Right lobe of liver (tissue), 6 donors: ENCODE data around the gene RHBG. TPM values are rescaled to one million over a fixed set of nuclear protein-coding genes. Genes with fewer than 3 reads are reported as not detected.

Experiments used
- ATAC-seq, 4 donors: fragments of 200-7000 bp; cut with Tn5 transposase; one replicate each; pipeline ENCODE4 v1.9.1; 2020; ENCODE audit warnings: mild to moderate bottlenecking in 4 of 4, moderate library complexity in 4 of 4
- DNase-seq, 3 donors: peaks; one replicate each; pipeline ENCODE4 v3.0.0-alpha.2; 2020
- H3K27ac ChIP-seq, 3 donors: fragments of 200-600 bp; one replicate each; pipeline ENCODE4 v1.8.0; 2022
- H3K27me3 ChIP-seq, 2 donors: fragments of 200-600 bp; one replicate each; pipeline ENCODE4 v1.8.0; 2022
- H3K36me3 ChIP-seq, 4 donors: fragments of 200-600 bp; sonication (generic) in 1 of 4; one replicate each; pipeline versions ENCODE4 v1.5.1 to v1.8.0; 2017 to 2022; ENCODE audit warnings: control low read depth in 1 of 4
- H3K4me1 ChIP-seq, 4 donors: fragments of 200-600 bp; sonication (generic) in 1 of 4; one replicate each; pipeline versions ENCODE4 v1.5.1 to v1.8.0; 2017 to 2022; ENCODE audit warnings: control low read depth in 1 of 4
- H3K4me3 ChIP-seq, 3 donors: fragments of 200-600 bp; one replicate each; pipeline ENCODE4 v1.8.0; 2022
- H3K9me3 ChIP-seq, 4 donors: fragments of 200-600 bp; sonication (generic) in 1 of 4; one replicate each; pipeline versions ENCODE4 v1.5.1 to v1.8.0; 2017 to 2022; ENCODE audit warnings: control low read depth in 1 of 4
- POLR2A ChIP-seq: fragments of 450-650 bp; IDR thresholded peaks from one replicate; pipeline ENCODE4 v1.6.1; 2017; ENCODE audit warnings: antibody characterized with exemption, mild to moderate bottlenecking
- WGBS: methylation state at CpG from one replicate; pipeline ENCODE4 v1.1.6; 2018; ENCODE audit warnings: low coverage, low lambda C conversion rate; ENCODE audit not compliant: insufficient coverage; ENCODE audit errors: missing lambda C conversion rate; 5-methylcytosine and 5-hydroxymethylcytosine counted together
- intact Hi-C, 2 donors: fragments of 100-400 bp; cut with DNase I; formaldehyde crosslinking; loops; one replicate each; pipeline versions ENCODE4 v1.11.2 to v1.14.1; 2022
- total RNA-seq, 6 experiments: library from RNA; depleted of rRNA in 2 of 6; stranded (reverse); fragments of >200 nt in 2 of 6; fragmentation: NEBNext Ultra II Directional in 3 of 6; extraction: Animal tissue kit (Norgen Biotek cat#: 25700) in 3 of 6; gene quantifications; one replicate each; pipeline versions ENCODE4 v1.1.0 to v1.2.4, GENCODE V29; 2016 to 2023
- TF ChIP-seq, protein P1 (sequence below), 4 donors: fragments of 200-600 bp in 3 of 4; fragments of 450-650 bp in 1 of 4; IDR thresholded peaks; one replicate each; pipeline versions ENCODE4 v1.5.1 to v1.8.0; 2016 to 2022; ENCODE audit warnings: antibody characterized with exemption in 4 of 4, mild to moderate bottlenecking in 2 of 4
- donor health status: DM: no; HTN: yes; CAD: no.
- donor health status: DM: no; HTN: no; CAD: no.
- donor health status: DM: no; HTN: no; CAD: no.
- donor health status: DM: no; HTN: yes; CAD: no.
- donor health status: DM: no; HTN: yes; CAD: no.

RHBG gene
- total RNA-seq, 6 experiments from 2014 or later, result 0.42 to 1.6 (median 1.1) TPM; not detected in 2

DNA sequence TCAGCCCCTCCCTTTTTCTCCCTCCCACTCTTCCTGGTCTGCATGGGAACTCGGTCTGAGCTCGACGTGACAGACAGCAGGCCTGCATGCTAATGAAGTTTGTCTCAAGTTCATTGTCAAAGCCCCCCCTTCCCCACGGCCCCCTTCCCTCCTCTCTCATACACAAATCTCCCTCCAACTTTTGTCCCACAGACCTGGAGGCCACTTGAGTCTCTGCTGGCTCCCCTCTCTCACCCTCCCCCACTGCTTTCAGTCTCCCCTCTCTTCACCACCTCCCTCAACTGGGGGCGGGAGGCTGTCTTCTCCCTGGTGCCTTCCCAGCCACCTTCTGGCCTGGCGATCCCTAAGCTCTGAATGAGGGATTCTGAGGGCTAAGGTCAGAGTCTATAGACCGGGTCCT is 61.3 kb downstream of the RHBG start:
- WGBS, result 13% methylated on average over 7 of the region's 7 CpGs
- H3K4me1 ChIP-seq, result peaks cover 0 to under 1% (median 0%) of the 10 kb centered on the region in 4 donors
- DNase-seq (no peak), ATAC-seq (no peak)
- no peak overlapping the region for H3K4me3 ChIP-seq
- H3K9me3 ChIP-seq, result no peaks in the 10 kb centered on the region
- TF ChIP-seq POLR2A, result no peak
- TF ChIP-seq, protein P1, sequence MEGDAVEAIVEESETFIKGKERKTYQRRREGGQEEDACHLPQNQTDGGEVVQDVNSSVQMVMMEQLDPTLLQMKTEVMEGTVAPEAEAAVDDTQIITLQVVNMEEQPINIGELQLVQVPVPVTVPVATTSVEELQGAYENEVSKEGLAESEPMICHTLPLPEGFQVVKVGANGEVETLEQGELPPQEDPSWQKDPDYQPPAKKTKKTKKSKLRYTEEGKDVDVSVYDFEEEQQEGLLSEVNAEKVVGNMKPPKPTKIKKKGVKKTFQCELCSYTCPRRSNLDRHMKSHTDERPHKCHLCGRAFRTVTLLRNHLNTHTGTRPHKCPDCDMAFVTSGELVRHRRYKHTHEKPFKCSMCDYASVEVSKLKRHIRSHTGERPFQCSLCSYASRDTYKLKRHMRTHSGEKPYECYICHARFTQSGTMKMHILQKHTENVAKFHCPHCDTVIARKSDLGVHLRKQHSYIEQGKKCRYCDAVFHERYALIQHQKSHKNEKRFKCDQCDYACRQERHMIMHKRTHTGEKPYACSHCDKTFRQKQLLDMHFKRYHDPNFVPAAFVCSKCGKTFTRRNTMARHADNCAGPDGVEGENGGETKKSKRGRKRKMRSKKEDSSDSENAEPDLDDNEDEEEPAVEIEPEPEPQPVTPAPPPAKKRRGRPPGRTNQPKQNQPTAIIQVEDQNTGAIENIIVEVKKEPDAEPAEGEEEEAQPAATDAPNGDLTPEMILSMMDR (IDR thresholded peaks at IDR 0.05), result no peak
- H3K27me3 ChIP-seq, result peaks cover 0 to 17% of the 10 kb centered on the region in 2 donors
- intact Hi-C loops, result no loop called here
- no peak overlapping the region for H3K27ac ChIP-seq
- H3K36me3 ChIP-seq, result no peaks in the 10 kb centered on the region

DNA sequence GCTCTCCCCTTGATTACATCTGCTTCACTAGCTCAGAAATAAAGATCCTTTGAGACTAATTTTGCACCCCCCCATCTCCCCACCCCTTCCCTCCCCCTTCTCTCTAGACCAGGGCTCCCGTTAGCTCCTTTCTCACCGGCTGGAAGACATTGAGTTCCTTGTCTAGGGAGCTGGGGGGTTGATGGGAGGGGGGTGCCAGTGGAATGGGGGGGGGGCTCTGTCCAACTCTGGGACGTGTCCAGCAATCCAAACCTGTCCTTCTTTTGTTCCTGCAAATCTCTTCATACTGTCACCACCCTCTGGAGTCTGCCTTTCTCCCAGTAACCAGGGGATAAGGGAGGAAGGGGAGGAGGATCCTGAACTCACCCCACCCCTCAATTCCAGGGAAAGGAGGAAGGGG is 61.9 kb downstream of the RHBG start:
- WGBS, result 23% methylated on average over 3 of the region's 3 CpGs
- no peak for ATAC-seq
- Histone ChIP-seq H3K27me3 (peaks cover 0 to 23% of the 10 kb centered on the region in 2 donors), H3K4me3 (no peak overlapping the region), H3K9me3 (no peaks in the 10 kb centered on the region), H3K4me1 (peaks cover 0 to 6% (median 0%) of the 10 kb centered on the region in 4 donors), H3K27ac (no peak overlapping the region), H3K36me3 (no peaks in the 10 kb centered on the region)
- TF ChIP-seq, protein P1 (IDR thresholded peaks at IDR 0.05), result no peak
- TF ChIP-seq POLR2A, result no peak
- no peak for DNase-seq
- intact Hi-C loops, result no loop called here

DNA sequence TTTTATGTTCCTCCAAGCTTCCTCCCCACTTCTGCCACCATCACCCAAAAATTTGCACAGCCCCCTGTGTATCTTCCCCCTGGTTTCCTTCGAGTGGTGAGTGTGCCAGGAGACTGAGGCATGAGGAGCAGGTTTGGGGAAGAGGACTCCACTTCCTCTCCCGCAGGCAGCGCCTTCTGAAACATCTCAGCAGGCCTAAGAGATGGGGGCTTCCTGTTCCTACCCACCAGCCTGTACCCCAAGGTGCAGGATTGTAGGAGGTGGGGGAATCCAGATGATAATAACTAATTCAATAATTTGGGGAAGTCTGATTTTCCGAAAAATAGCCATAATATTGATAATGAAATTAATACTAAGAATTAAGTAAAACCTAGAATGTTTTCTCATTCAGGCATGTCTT is 62.4 kb downstream of the RHBG start:
- H3K36me3 ChIP-seq, result no peaks in the 10 kb centered on the region
- DNase-seq, result no peak
- 39% methylated on average over 4 of the region's 4 CpGs for WGBS
- peaks cover under 1 to 26% of the 10 kb centered on the region in 2 donors for H3K27me3 ChIP-seq
- no peak overlapping the region for H3K27ac ChIP-seq
- TF ChIP-seq POLR2A, result no peak
- TF ChIP-seq, protein P1 (IDR thresholded peaks at IDR 0.05), result no peak
- intact Hi-C loops, result no loop called here
- no peaks in the 10 kb centered on the region for H3K9me3 ChIP-seq
- no peak for ATAC-seq
- H3K4me1 ChIP-seq, result peaks cover 0 to 11% (median 0%) of the 10 kb centered on the region in 4 donors
- H3K4me3 ChIP-seq, result no peak overlapping the region

DNA sequence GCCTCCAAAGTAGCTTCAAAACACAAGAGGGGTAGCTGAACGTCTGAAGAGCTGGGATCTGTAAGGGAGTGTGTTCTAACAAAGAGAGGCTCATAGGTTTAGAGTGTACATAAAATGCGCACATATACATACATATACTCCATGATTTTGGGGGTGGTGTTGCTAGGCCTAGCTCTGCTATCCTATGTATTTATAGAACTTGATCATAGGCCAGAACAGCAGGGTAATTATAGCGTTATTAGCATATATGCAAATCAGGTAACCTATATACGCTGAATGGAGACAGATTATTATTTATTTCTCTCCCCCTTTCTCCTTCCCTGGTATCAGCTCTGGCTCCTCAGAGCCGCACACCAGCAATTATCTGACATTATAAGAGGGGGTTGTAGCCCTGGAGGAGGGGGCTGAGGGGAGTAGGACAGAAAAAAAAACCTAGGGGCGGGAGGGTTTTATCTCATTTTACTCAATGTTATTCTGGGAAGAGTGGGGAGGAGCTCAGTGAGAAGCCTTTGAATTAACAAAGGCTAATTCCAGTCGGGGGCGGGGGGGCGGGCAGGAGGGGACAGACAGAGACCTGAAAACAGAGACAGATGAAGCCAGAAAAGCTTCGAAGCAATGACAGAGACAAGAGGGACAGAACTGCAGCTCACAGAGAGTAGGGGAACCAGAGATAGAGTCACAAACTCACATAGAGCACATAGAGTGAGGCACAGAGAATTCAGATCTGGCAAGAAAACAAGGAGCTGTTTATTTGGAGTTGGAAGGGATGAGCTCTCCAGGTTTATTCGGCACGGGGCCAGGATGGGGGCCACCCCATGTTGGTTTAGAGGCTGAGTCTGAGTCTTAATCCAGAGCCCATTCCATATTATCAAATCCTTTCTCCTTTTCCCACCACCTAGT is 63.0 kb downstream of the RHBG start:
- no peak for DNase-seq
- no peak for ATAC-seq
- H3K27me3 ChIP-seq, result peaks cover 6 to 31% of the 10 kb centered on the region in 2 donors
- H3K4me3 ChIP-seq, result no peak overlapping the region
- 22% methylated on average over 11 of the region's 12 CpGs for WGBS
- no peak overlapping the region for H3K27ac ChIP-seq
- intact Hi-C loops, result no loop called here
- H3K9me3 ChIP-seq, result no peaks in the 10 kb centered on the region
- peaks cover 0 to 14% (median 0%) of the 10 kb centered on the region in 4 donors for H3K4me1 ChIP-seq
- TF ChIP-seq POLR2A, result no peak
- TF ChIP-seq, protein P1 (IDR thresholded peaks at IDR 0.05), result no peak
- no peaks in the 10 kb centered on the region for H3K36me3 ChIP-seq
